ENCODE measurements around the gene POTEF. TPM values are rescaled to one million over a fixed set of nuclear protein-coding genes. Genes with fewer than 3 reads are reported as not detected.
"Not testable (repeated sequence)": the region's sequence is repeated elsewhere in the genome, so short reads cannot be mapped to it uniquely, and the experiment has no call there.

The POTEF gene
- total RNA-seq, 1 experiment from 2014 or later: 10.5 TPM

DNA sequence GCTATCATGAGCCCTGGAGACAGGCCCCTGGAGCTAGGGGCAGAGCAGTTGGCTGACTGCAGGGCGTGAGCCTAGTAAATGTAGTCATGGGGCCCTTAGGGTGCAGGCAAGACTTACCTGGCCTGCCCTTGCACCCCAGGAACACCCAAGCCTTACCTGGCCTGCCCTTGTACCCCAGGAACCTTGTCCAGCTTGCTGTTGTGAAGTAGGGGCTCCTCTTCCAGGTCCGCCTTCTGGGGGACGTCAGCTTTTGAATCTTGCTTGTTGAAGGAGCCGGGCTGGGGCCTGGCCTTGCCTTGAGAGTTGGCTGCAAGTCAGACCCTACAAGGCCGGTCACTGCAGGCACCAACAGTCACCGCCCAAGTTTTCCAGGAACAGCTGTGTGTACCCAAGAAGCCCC lies 12.0 kb upstream of the POTEF start:
- DNase-seq: peak; percentile 3
- not testable (repeated sequence) for H3K4me3 Mint-ChIP-seq; H3K23me2 ChIP-seq (ENCODE audit: insufficient read length, low read depth, low read length, poor library complexity, severe bottlenecking); H2BK12ac ChIP-seq (ENCODE audit: insufficient read length, low read depth, low read length); H4K8ac ChIP-seq (replicated peaks; ENCODE audit: insufficient read length, low read depth, low read length); H3K14ac ChIP-seq (ENCODE audit: insufficient read depth, low read length); H2AK5ac ChIP-seq (ENCODE audit: insufficient read length, low read length); H3K18ac ChIP-seq (ENCODE audit: insufficient read length, low read depth, low read length); H2BK15ac ChIP-seq (ENCODE audit: low read depth, low read length); H3T11ph ChIP-seq (ENCODE audit: low read length); H3K9me3 Mint-ChIP-seq; H3K4ac ChIP-seq (ENCODE audit: low read depth, low read length); H3K27me3 ChIP-seq (ENCODE audit: insufficient read depth, low read length); H3K56ac ChIP-seq (ENCODE audit: insufficient read length, low read depth, low read length); H3K9ac ChIP-seq (ENCODE audit: extremely low read depth, insufficient read length, low read length); H3K9me3 ChIP-seq (ENCODE audit: control insufficient read depth, low read depth, low read length); H3K79me2 ChIP-seq (ENCODE audit: insufficient read depth, low read length); H2BK5ac ChIP-seq (ENCODE audit: insufficient read length, low read length); H3K27ac ChIP-seq (ENCODE audit: insufficient read length, low read depth, low read length); H2BK20ac ChIP-seq (ENCODE audit: low read depth, low read length, poor library complexity, severe bottlenecking); H2BK120ac ChIP-seq (ENCODE audit: low read depth, low read length, poor library complexity, severe bottlenecking); H4K91ac ChIP-seq (ENCODE audit: insufficient read length, low read depth, low read length); H3K4me1 ChIP-seq (ENCODE audit: insufficient read depth, low read length); H2AFZ ChIP-seq (ENCODE audit: low read length); H4K5ac ChIP-seq (ENCODE audit: insufficient read length, low read depth, low read length); H3K23ac ChIP-seq (ENCODE audit: insufficient read length, low read depth, low read length); H4K20me1 ChIP-seq (ENCODE audit: control insufficient read depth, insufficient read depth, insufficient read length); H3K4me2 ChIP-seq (ENCODE audit: insufficient read depth, insufficient read length, low read length); H3K36me3 Mint-ChIP-seq (ENCODE audit: insufficient read depth in 1 of 3, low read depth in 3 of 3); H3K79me1 ChIP-seq (ENCODE audit: insufficient read depth, low read depth, low read length, poor library complexity, severe bottlenecking); H3K27ac Mint-ChIP-seq; H3K4me1 Mint-ChIP-seq
- peaks cover 15% of the 10 kb centered on the region for H3K27me3 Mint-ChIP-seq (ENCODE audit: low read depth)
- no CpG with 5 or more reads among the region's 6 CpGs for WGBS (ENCODE audit: extremely low coverage, insufficient read length, low lambda C conversion rate)

GRCh38 chr2:130140516-130140915 lies 11.5 kb upstream of the POTEF start:
- not testable (repeated sequence) for H2BK120ac ChIP-seq (ENCODE audit: low read depth, low read length, poor library complexity, severe bottlenecking); H3K9me3 ChIP-seq (ENCODE audit: control insufficient read depth, low read depth, low read length); H3T11ph ChIP-seq (ENCODE audit: low read length); H3K27me3 ChIP-seq (ENCODE audit: insufficient read depth, low read length); H3K14ac ChIP-seq (ENCODE audit: insufficient read depth, low read length); H2BK20ac ChIP-seq (ENCODE audit: low read depth, low read length, poor library complexity, severe bottlenecking); H4K91ac ChIP-seq (ENCODE audit: insufficient read length, low read depth, low read length); H3K27ac ChIP-seq (ENCODE audit: insufficient read length, low read depth, low read length); H3K4me1 Mint-ChIP-seq; H4K8ac ChIP-seq (replicated peaks; ENCODE audit: insufficient read length, low read depth, low read length); H3K4me1 ChIP-seq (ENCODE audit: insufficient read depth, low read length); H2BK5ac ChIP-seq (ENCODE audit: insufficient read length, low read length); H3K27ac Mint-ChIP-seq; H3K79me2 ChIP-seq (ENCODE audit: insufficient read depth, low read length); H4K5ac ChIP-seq (ENCODE audit: insufficient read length, low read depth, low read length); H3K36me3 Mint-ChIP-seq (ENCODE audit: insufficient read depth in 1 of 3, low read depth in 3 of 3); H3K79me1 ChIP-seq (ENCODE audit: insufficient read depth, low read depth, low read length, poor library complexity, severe bottlenecking); H3K18ac ChIP-seq (ENCODE audit: insufficient read length, low read depth, low read length); H3K56ac ChIP-seq (ENCODE audit: insufficient read length, low read depth, low read length); H3K9ac ChIP-seq (ENCODE audit: extremely low read depth, insufficient read length, low read length); H2BK12ac ChIP-seq (ENCODE audit: insufficient read length, low read depth, low read length); H2AK5ac ChIP-seq (ENCODE audit: insufficient read length, low read length); H2AFZ ChIP-seq (ENCODE audit: low read length); H3K9me3 Mint-ChIP-seq; H4K20me1 ChIP-seq (ENCODE audit: control insufficient read depth, insufficient read depth, insufficient read length); H2BK15ac ChIP-seq (ENCODE audit: low read depth, low read length); H3K23me2 ChIP-seq (ENCODE audit: insufficient read length, low read depth, low read length, poor library complexity, severe bottlenecking); H3K4me2 ChIP-seq (ENCODE audit: insufficient read depth, insufficient read length, low read length); H3K23ac ChIP-seq (ENCODE audit: insufficient read length, low read depth, low read length); H3K4ac ChIP-seq (ENCODE audit: low read depth, low read length); H3K4me3 Mint-ChIP-seq
- DNase-seq: peak; percentile 15
- H3K27me3 Mint-ChIP-seq (ENCODE audit: low read depth): peaks cover 15% of the 10 kb centered on the region
- WGBS (ENCODE audit: extremely low coverage, insufficient read length, low lambda C conversion rate): no CpG with 5 or more reads among the region's 7 CpGs

Measured in H9 (cell line).